Measurements from ENCODE around the gene DMD. TPM values are rescaled to one million over a fixed set of nuclear protein-coding genes. Genes with fewer than 3 reads are reported as not detected.

DMD gene
- total and polyA plus RNA-seq, 2 of the 13 experiments (the other 11 are each of a cell fraction or from before 2014, with no cell fraction given): 17.6 to 25.9 TPM

- TF ChIP-seq HOMEZ (CRISPR knock-in tag; IDR thresholded peaks at IDR 0.05; ENCODE audit: low read depth) (no peak), ZBTB44 (CRISPR knock-in tag; IDR thresholded peaks at IDR 0.05) (no peak)
Observed at GRCh38 chrX:31213941-31214340, 1997.4 kb downstream of the DMD start (continued).

- Histone ChIP-seq H3K9me3 (ENCODE audit: low read length) (no peaks in the 10 kb centered on the region), H3K36me3 (replicated peaks in 1 of 2; ENCODE audit: control insufficient read depth in 1 of 2, insufficient read depth in 2 of 2, low read length in 2 of 2) (peaks cover 3 to 5% of the 10 kb centered on the region in 2 experiments; a peak in 4 of 5 replicates), H3K4me3 (replicated peaks in 1 of 3; ENCODE audit: insufficient read depth in 1 of 3, low read depth in 2 of 3, low read length in 3 of 3) (no peak overlapping the region), H3K79me2 (ENCODE audit: insufficient read depth, low read length) (no peaks in the 10 kb centered on the region), H2AFZ (ENCODE audit: low read length) (no peak overlapping the region), H3K27me3 (ENCODE audit: control insufficient read depth in 1 of 2, insufficient read depth in 2 of 2, low read length in 2 of 2) (no peaks in the 10 kb centered on the region), H3K27ac (ENCODE audit: extremely low read length, insufficient read depth, low read length) (no peak overlapping the region), H4K20me1 (ENCODE audit: insufficient read depth, low read length) (no peaks in the 10 kb centered on the region), H3K4me1 (ENCODE audit: insufficient read depth, low read length) (0 out of 2 replicates have a peak, but pooled peaks cover 10% of the 10 kb centered on the region), H3K9ac (ENCODE audit: insufficient read depth, low read depth, low read length) (no peak overlapping the region), H3K4me2 (ENCODE audit: low read depth, low read length) (no peak overlapping the region)
- ATAC-seq: no peak
- BruUV-seq (replicated peaks): no TSS peak
- intact Hi-C loops (cut with micrococcal nuclease; ENCODE audit: unreplicated experiment) (no loop called here), in situ Hi-C loops (cut with HindIII; ENCODE audit: extremely low pct_ligation_motif_present, low pct_unique_long_range_greater_than_20kb) (no loop called here)
- 93% methylated on average over 3 of the region's 6 CpGs for WGBS (ENCODE audit: low lambda C conversion rate)
- no peak for DNase-seq (ENCODE audit: low spot score)
- CTCF ChIA-PET (ENCODE audit: low intra/inter-chr PET ratio, low total read pairs): interaction anchor here (1.1 to 1.9 kb wide), 2 partner anchors 80 to 211 kb away, joined by 3 to 7 read pairs; no protein-coding TSS in a partner anchor
- POLR2A ChIA-PET: no interaction called here
- FAIRE-seq: no peak
- TF ChIP-seq ZNF280D (CRISPR knock-in tag; IDR thresholded peaks at IDR 0.05) (no peak), RFXAP (CRISPR knock-in tag; IDR thresholded peaks at IDR 0.05; ENCODE audit: borderline replicate concordance) (no peak), ZZZ3 (CRISPR knock-in tag; IDR thresholded peaks at IDR 0.05; ENCODE audit: borderline replicate concordance) (no peak), ZNF530 (CRISPR knock-in tag; IDR thresholded peaks at IDR 0.05; ENCODE audit: low read depth) (no peak), CEBPG (CRISPR knock-in tag; IDR thresholded peaks at IDR 0.05) (no peak), ARNTL (CRISPR knock-in tag; IDR thresholded peaks at IDR 0.05) (no peak), PPARG (CRISPR knock-in tag; conservative IDR thresholded peaks at IDR 0.05) (no peak), ARID4A (CRISPR knock-in tag; IDR thresholded peaks at IDR 0.05; ENCODE audit: borderline replicate concordance) (no peak)
Observed at GRCh38 chrX:31212856-31213748, 1998.2 kb downstream of the DMD start.

All from HepG2 (cell line).